ENCODE data around the gene SIK1. TPM values are rescaled to one million over a fixed set of nuclear protein-coding genes. Genes with fewer than 3 reads are reported as not detected.
"Not testable (repeated sequence)": the region's sequence is repeated elsewhere in the genome, so short reads cannot be mapped to it uniquely, and the experiment has no call there.

SIK1 gene
- total and polyA plus RNA-seq, 2 experiments from 2014 or later = 0.31 to 1.1 TPM

DNA sequence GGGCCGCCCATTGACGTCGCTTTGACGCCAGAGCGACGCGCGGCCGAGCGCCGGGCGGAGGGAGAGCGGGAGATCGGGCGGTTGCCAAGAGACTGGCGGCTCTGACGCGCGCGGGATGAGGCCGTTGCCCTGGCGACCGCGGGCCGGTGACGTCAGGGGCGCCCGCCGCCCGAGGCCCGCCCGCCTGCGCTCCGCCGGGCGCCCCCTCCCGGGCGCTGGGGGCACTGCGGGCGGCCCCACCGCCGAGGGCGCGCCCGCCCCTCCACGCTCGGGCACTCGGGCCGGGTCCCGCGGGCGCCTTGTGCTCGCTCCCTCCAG, 270 bp upstream of the SIK1 start:
- H3K27ac Mint-ChIP-seq; H3K4me3 ChIP-seq; H2AFZ ChIP-seq; H3K79me2 ChIP-seq (replicated peaks; ENCODE audit: insufficient read depth); H3K27ac ChIP-seq (ENCODE audit: low read depth); H4K20me1 ChIP-seq (replicated peaks; ENCODE audit: insufficient read depth); H3K4me1 Mint-ChIP-seq; H3K27me3 ChIP-seq (ENCODE audit: insufficient read depth); H3K36me3 Mint-ChIP-seq (ENCODE audit: low read depth); H3K4me2 ChIP-seq; H3K9me3 Mint-ChIP-seq; H3F3A ChIP-seq (replicated peaks; ENCODE audit: low read depth); H3K36me3 ChIP-seq (ENCODE audit: insufficient read depth); H3K9me2 ChIP-seq (ENCODE audit: insufficient read depth); H3K4me1 ChIP-seq (ENCODE audit: insufficient read depth); H3K27me3 Mint-ChIP-seq (ENCODE audit: insufficient read depth, low read depth, poor library complexity); H3K4me3 Mint-ChIP-seq; DNase-seq (ENCODE audit: low spot score): not testable (repeated sequence)
- peak; percentile 62 for ATAC-seq

DNA sequence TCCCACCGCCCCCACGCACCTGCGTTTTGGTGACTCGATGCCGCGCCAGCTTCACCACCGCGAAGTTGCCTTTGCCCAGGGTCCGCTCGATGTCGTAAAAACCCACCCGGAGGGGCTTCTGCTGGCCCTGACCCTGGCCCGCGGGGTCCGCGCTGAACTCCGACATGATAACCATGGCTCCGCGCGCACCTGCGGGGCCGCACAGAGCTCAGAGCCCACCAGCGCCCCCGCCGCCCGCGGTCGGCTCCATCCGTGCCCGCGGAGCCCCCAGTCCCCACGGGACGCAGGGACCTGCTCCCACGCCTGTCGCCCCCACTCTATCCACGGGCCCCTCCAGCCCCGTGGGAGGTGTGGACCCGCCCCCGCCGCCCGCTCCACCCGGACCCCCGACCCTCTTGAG, 927 bp downstream of the SIK1 start:
- not testable (repeated sequence) for H3K27ac Mint-ChIP-seq, H3K4me3 ChIP-seq

DNA sequence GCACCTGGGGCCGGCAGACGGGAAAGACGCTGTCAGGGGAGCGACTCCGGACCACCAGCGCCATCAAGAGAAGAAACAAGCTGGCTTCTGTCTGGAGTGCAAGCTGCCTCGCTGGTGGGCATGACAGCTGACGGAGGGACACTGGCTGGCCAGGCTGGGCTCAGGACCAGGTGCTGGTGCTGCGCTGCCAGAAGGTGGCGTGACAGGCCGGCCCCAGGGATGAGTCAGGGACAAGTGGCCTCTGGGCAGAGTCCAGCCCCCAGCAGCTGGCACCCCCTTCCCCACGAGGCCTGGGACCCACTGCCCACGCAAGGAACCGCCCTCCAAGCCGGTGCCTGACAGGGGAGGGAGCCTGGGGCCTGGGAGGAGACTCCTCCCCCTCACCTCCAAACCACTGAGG, 7.5 kb downstream of the SIK1 start:
- not testable (repeated sequence) for H3K4me3 Mint-ChIP-seq; H3K4me1 Mint-ChIP-seq; H3K27ac ChIP-seq (ENCODE audit: low read depth); H3K27ac Mint-ChIP-seq; H3F3A ChIP-seq (replicated peaks; ENCODE audit: low read depth); H3K27me3 Mint-ChIP-seq (ENCODE audit: insufficient read depth, low read depth, poor library complexity); H2AFZ ChIP-seq; ATAC-seq; H3K4me1 ChIP-seq (ENCODE audit: insufficient read depth); H3K36me3 Mint-ChIP-seq (ENCODE audit: low read depth); H4K20me1 ChIP-seq (replicated peaks; ENCODE audit: insufficient read depth); H3K27me3 ChIP-seq (ENCODE audit: insufficient read depth); H3K36me3 ChIP-seq (ENCODE audit: insufficient read depth); H3K79me2 ChIP-seq (replicated peaks; ENCODE audit: insufficient read depth); H3K9me2 ChIP-seq (ENCODE audit: insufficient read depth); H3K9me3 Mint-ChIP-seq; H3K4me2 ChIP-seq; H3K4me3 ChIP-seq; DNase-seq (ENCODE audit: low spot score)

More for the DNA sequence above, 927 bp downstream of the SIK1 start:
- H3K36me3 ChIP-seq (ENCODE audit: insufficient read depth); H3K27me3 Mint-ChIP-seq (ENCODE audit: insufficient read depth, low read depth, poor library complexity); H3K79me2 ChIP-seq (replicated peaks; ENCODE audit: insufficient read depth); H3K36me3 Mint-ChIP-seq (ENCODE audit: low read depth); H3K9me2 ChIP-seq (ENCODE audit: insufficient read depth); DNase-seq (ENCODE audit: low spot score); H2AFZ ChIP-seq; H3K4me1 Mint-ChIP-seq; H3F3A ChIP-seq (replicated peaks; ENCODE audit: low read depth); H3K27ac ChIP-seq (ENCODE audit: low read depth); H3K4me3 Mint-ChIP-seq; H4K20me1 ChIP-seq (replicated peaks; ENCODE audit: insufficient read depth); H3K27me3 ChIP-seq (ENCODE audit: insufficient read depth); H3K4me1 ChIP-seq (ENCODE audit: insufficient read depth); H3K4me2 ChIP-seq; H3K9me3 Mint-ChIP-seq: not testable (repeated sequence)
- ATAC-seq = peak; percentile 33

DNA sequence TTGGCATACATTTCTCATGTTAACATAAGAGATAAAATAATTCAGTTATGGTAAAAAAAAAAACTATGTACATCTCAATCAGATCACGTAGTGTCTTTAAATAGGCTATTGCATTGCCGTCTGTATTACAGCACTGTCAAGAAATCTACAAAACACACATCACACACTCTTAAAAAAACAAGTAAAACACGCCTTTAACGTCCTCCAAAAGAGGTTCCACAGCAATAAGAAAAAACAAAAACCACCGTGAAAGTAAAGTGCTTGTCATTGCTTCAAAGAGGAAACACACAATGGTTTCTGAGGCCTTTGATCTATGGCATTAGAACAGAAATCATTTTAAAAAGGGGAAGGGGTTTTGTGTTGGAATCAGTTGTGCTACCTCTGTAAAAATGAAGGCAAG, 12.4 kb downstream of the SIK1 start:
- H3K4me1 ChIP-seq (ENCODE audit: insufficient read depth); H3K4me1 Mint-ChIP-seq; ATAC-seq; H3K27ac Mint-ChIP-seq; H3K27me3 Mint-ChIP-seq (ENCODE audit: insufficient read depth, low read depth, poor library complexity); H2AFZ ChIP-seq; H3K9me3 Mint-ChIP-seq; H3K4me3 ChIP-seq; H3F3A ChIP-seq (replicated peaks; ENCODE audit: low read depth); H3K27me3 ChIP-seq (ENCODE audit: insufficient read depth); H4K20me1 ChIP-seq (replicated peaks; ENCODE audit: insufficient read depth); H3K9me2 ChIP-seq (ENCODE audit: insufficient read depth); DNase-seq (ENCODE audit: low spot score); H3K27ac ChIP-seq (ENCODE audit: low read depth); H3K4me2 ChIP-seq; H3K4me3 Mint-ChIP-seq; H3K36me3 Mint-ChIP-seq (ENCODE audit: low read depth); H3K79me2 ChIP-seq (replicated peaks; ENCODE audit: insufficient read depth); H3K36me3 ChIP-seq (ENCODE audit: insufficient read depth): not testable (repeated sequence)

DNA sequence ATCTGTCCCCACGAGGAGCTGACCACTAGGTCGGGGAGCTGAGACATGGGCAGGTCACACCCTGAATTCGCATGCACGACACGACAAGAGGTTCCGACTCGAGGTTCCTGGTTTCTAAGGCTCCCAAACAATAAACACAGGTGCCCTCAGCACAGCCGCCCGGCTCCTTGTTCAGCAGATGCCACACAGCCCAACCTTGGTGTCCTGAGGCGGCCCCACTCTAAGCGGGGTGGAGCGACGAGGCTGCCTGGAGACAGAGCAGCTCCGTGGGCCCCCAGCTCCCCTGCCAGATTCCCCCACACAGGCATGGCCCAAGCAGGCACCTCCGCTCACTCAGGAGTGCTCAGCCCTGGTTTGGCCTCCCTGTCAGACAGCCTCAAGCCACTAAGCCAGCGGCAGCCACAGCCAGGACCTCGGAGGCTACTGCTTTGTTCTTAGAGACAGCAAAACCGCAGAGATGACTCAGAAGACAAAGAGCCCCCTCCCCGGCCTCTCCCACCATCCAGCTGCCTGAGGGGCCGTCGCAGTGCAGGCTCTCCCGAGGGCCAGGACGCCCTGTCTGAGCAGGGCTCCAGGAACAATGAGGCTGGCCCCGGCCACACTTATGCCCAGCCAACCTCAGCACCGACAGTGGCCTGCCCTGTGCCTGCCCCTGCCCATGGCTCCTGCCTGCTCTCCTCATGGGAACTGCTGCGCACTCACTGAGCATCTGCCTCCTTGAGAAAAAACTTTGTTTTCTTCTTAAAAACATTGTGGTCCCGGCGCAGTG, 14.7 kb downstream of the SIK1 start:
- not testable (repeated sequence) for H3K4me1 ChIP-seq (ENCODE audit: insufficient read depth); H3K27me3 Mint-ChIP-seq (ENCODE audit: insufficient read depth, low read depth, poor library complexity); H3K9me3 Mint-ChIP-seq; H3K79me2 ChIP-seq (replicated peaks; ENCODE audit: insufficient read depth); H3F3A ChIP-seq (replicated peaks; ENCODE audit: low read depth); H3K36me3 ChIP-seq (ENCODE audit: insufficient read depth); H3K4me1 Mint-ChIP-seq; H3K4me2 ChIP-seq; H3K9me2 ChIP-seq (ENCODE audit: insufficient read depth); DNase-seq (ENCODE audit: low spot score); H3K27ac ChIP-seq (ENCODE audit: low read depth); H2AFZ ChIP-seq; H3K4me3 ChIP-seq; H4K20me1 ChIP-seq (replicated peaks; ENCODE audit: insufficient read depth); ATAC-seq; H3K27ac Mint-ChIP-seq; H3K36me3 Mint-ChIP-seq (ENCODE audit: low read depth); H3K27me3 ChIP-seq (ENCODE audit: insufficient read depth); H3K4me3 Mint-ChIP-seq

DNA sequence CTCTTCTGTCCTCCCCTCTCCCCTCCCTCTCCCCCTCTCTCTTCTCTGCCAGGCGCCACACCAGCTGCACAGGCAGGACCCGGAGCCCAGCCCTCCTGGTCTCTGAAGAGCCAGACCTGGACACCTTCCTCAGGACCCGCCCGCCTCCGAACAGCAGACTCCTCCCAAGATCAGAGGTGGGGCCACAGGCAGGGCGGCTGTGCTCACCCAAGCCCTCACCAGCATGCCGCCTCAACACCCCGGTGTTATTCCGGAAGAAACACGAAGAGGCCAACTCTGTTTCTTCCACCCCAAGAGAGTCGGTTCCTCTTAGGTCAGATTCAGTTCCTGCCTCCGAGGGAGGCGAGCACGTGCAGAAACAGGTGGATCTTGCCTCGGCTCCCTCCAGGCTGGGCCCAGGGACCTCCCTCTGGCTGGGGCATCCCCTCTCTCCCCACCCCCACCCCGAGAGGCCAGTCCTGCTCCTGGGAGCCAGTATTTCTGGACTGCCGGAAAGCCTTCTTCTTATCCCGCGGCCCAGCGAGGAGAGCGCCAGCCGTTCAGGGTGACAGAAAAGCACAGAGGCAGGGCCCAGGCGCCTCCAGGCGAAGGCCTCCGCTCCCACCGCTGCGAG, 16.4 kb downstream of the SIK1 start:
- H3K27me3 ChIP-seq (ENCODE audit: insufficient read depth); H3K4me1 ChIP-seq (ENCODE audit: insufficient read depth); H4K20me1 ChIP-seq (replicated peaks; ENCODE audit: insufficient read depth); H3F3A ChIP-seq (replicated peaks; ENCODE audit: low read depth); H3K4me3 Mint-ChIP-seq; H3K4me3 ChIP-seq; H3K27ac Mint-ChIP-seq; H3K36me3 ChIP-seq (ENCODE audit: insufficient read depth); H3K36me3 Mint-ChIP-seq (ENCODE audit: low read depth); H3K79me2 ChIP-seq (replicated peaks; ENCODE audit: insufficient read depth); H3K27ac ChIP-seq (ENCODE audit: low read depth); H2AFZ ChIP-seq; DNase-seq (ENCODE audit: low spot score); H3K4me2 ChIP-seq; H3K9me2 ChIP-seq (ENCODE audit: insufficient read depth); H3K9me3 Mint-ChIP-seq; H3K4me1 Mint-ChIP-seq; H3K27me3 Mint-ChIP-seq (ENCODE audit: insufficient read depth, low read depth, poor library complexity): not testable (repeated sequence)
- peak; percentile 59 for ATAC-seq

DNA sequence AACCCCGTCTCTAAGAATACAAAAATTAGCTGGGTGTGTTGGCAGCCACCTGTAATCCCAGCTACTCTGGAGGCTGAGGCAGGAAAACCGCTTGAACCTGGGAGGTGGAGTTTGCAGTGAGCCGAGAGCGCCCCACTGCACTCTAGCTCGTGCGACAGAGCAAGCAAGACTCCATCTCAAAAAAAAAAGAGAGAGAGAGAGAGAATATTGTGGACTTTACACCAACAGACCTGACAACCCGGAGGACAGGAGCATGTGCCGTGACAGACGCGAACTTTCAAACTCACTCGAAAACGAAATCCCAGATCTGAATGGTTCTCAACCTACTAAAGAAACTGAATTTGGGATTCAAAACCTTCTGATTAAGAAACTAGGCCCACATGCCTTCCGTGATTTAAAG, 19.8 kb downstream of the SIK1 start:
- H3K4me3 ChIP-seq; H2AFZ ChIP-seq; H3K4me1 Mint-ChIP-seq; H3F3A ChIP-seq (replicated peaks; ENCODE audit: low read depth); H3K36me3 ChIP-seq (ENCODE audit: insufficient read depth); H3K36me3 Mint-ChIP-seq (ENCODE audit: low read depth); H3K9me3 Mint-ChIP-seq; H3K4me2 ChIP-seq; H3K79me2 ChIP-seq (replicated peaks; ENCODE audit: insufficient read depth); H3K27me3 Mint-ChIP-seq (ENCODE audit: insufficient read depth, low read depth, poor library complexity); ATAC-seq; H3K27ac ChIP-seq (ENCODE audit: low read depth); H3K4me1 ChIP-seq (ENCODE audit: insufficient read depth); H3K27me3 ChIP-seq (ENCODE audit: insufficient read depth); H3K4me3 Mint-ChIP-seq; H3K9me2 ChIP-seq (ENCODE audit: insufficient read depth); H3K27ac Mint-ChIP-seq; DNase-seq (ENCODE audit: low spot score); H4K20me1 ChIP-seq (replicated peaks; ENCODE audit: insufficient read depth): not testable (repeated sequence)
